Stimulated activated CD4-positive, alpha-beta T cell treated with anti-CD3 and anti-CD28 coated beads, Interleukin-15, amount 100 ng/mL, for 24 hours (primary cell): ENCODE data around the gene MTR.

Experiments
- DNase-seq: peaks from one replicate; pipeline ENCODE4 v3.0.0-alpha.2; 2020

Gene MTR

GRCh38 chr1:236795035-236795756 lies at the start of gene MTR:
MTR (plus strand) TSS chr1:236795292; CDS start chr1:236795704, 412 bp downstream.
- peak; percentile 98 for DNase-seq

GRCh38 chr1:236746785-236747184 lies 48.3 kb upstream of the MTR start:
- no peak for DNase-seq

GRCh38 chr1:236747311-236747985 lies 47.6 kb upstream of the MTR start:
- no peak for DNase-seq

GRCh38 chr1:236748268-236748870 lies 46.7 kb upstream of the MTR start:
- DNase-seq: no peak

GRCh38 chr1:236750928-236751327 lies 44.2 kb upstream of the MTR start:
- DNase-seq: no peak

- no peak for DNase-seq
Observed at GRCh38 chr1:236751385-236751784, 43.7 kb upstream of the MTR start.

GRCh38 chr1:236751935-236752334 lies 43.2 kb upstream of the MTR start:
- DNase-seq: no peak

GRCh38 chr1:236753516-236753915 lies 41.6 kb upstream of the MTR start:
- no peak for DNase-seq

- no peak for DNase-seq
Observed at GRCh38 chr1:236753964-236754363, 41.1 kb upstream of the MTR start.

GRCh38 chr1:236754525-236755210 lies 40.4 kb upstream of the MTR start:
- no peak for DNase-seq

GRCh38 chr1:236757640-236758039 lies 37.5 kb upstream of the MTR start:
- DNase-seq: no peak

GRCh38 chr1:236759252-236759859 lies 35.7 kb upstream of the MTR start:
- no peak for DNase-seq

- no peak for DNase-seq
Observed at GRCh38 chr1:236760480-236760879, 34.6 kb upstream of the MTR start.

- no peak for DNase-seq
Observed at GRCh38 chr1:236760986-236761385, 34.1 kb upstream of the MTR start.

- DNase-seq: no peak
Observed at GRCh38 chr1:236761397-236762132, 33.5 kb upstream of the MTR start.

- DNase-seq: no peak
Observed at GRCh38 chr1:236762410-236762809, 32.7 kb upstream of the MTR start.

GRCh38 chr1:236765831-236766230 lies 29.3 kb upstream of the MTR start:
- DNase-seq: no peak

- DNase-seq: no peak
Observed at GRCh38 chr1:236766506-236766905, 28.6 kb upstream of the MTR start.

- DNase-seq: no peak
Observed at GRCh38 chr1:236767276-236767675, 27.8 kb upstream of the MTR start.

- no peak for DNase-seq
Observed at GRCh38 chr1:236768601-236769000, 26.5 kb upstream of the MTR start.

GRCh38 chr1:236773919-236774318 lies 21.2 kb upstream of the MTR start:
- no peak for DNase-seq

- no peak for DNase-seq
Observed at GRCh38 chr1:236774926-236775325, 20.2 kb upstream of the MTR start.
